SKM-1 treated with dmso at 0.1 percent for 144 hours (cell line): ENCODE measurements around the gene EPB41L4B.
"Not testable (repeated sequence)": the region's sequence is repeated elsewhere in the genome, so short reads cannot be mapped to it uniquely, and the experiment has no call there.

Experiments
- DNase-seq: peaks from one replicate; lab custom pipeline; 2025; ENCODE audit not compliant: unreplicated experiment; lab: John Stamatoyannopoulos, UW

Gene EPB41L4B

GRCh38 chr9:109247228-109247627 lies 73.6 kb downstream of the EPB41L4B start:
- no peak for DNase-seq

- DNase-seq: no peak
Observed at GRCh38 chr9:109246533-109246932, 74.3 kb downstream of the EPB41L4B start.

DNA sequence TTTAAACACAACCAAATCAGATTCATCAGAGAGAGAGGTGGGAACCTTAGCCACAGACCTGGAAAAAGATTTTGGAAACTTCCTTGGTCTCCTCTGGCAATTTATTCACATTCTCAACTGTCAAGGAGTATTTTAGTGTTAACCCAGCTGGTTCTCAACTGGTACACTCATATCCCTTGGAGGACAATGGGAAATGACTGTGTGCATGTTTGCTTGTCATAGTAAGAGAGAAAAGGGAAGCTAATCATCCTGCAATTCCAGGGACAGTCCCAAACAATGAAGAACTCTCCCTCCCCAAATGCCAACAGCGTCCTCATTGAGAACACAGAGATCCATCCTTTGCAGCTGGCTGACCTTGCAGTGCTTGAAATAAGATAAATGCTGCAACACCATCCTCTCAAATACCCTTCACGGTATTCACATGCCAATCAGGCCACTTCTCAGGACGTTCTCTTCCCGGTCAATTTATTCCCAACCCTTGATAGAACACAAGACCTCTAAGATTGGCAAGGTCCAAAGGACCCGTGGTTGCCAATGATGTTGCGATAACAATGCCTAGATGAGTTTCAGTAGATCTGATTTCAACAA lies 75.5 kb downstream of the EPB41L4B start:
- no peak for DNase-seq

GRCh38 chr9:109244179-109245132 lies 76.4 kb downstream of the EPB41L4B start:
- DNase-seq: no peak

DNA sequence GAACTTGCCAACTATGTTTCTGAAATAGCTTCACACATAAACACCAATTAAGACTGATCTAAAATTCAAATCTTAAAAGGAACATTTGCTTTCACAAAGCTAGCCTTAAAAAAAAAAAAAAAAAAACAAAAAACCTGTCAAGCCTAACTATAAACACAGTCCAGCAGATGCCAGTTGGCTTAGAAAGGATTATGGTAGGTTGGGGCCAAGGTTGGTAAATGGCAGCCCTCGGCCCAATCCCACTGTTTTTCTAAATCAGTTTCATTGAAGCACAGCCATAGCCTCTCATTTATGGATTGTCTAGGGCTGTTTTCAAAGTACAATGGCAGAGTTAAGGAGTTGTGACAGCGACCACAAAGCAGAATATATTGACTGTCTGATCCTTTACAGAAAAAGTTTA lies 78.1 kb downstream of the EPB41L4B start:
- no peak for DNase-seq

DNA sequence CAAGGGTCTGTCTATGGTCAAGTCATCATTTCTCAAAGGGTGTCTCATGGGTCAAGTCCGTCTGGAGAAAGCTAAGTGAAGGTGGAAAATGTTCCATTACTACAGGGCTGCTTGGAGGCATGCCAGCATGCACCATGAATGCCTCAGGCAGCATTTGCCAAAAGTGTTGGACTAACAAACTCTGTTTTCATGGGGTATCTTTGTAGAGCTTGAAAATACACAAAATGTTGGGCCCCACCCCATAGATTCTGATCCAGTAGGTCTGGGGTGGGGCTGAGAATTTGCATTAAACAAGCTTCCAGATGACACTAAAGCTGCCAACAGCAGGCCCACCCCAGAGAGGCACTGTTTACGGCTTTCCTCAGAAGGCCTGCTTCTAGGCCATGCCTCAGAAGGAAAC lies 78.8 kb downstream of the EPB41L4B start:
- no peak for DNase-seq

- DNase-seq: no peak
Observed at GRCh38 chr9:109241207-109241606, 79.7 kb downstream of the EPB41L4B start.

- no peak for DNase-seq
Observed at GRCh38 chr9:109239240-109239639, 81.6 kb downstream of the EPB41L4B start.

- no peak for DNase-seq
Observed at GRCh38 chr9:109238655-109239054, 82.2 kb downstream of the EPB41L4B start.

DNA sequence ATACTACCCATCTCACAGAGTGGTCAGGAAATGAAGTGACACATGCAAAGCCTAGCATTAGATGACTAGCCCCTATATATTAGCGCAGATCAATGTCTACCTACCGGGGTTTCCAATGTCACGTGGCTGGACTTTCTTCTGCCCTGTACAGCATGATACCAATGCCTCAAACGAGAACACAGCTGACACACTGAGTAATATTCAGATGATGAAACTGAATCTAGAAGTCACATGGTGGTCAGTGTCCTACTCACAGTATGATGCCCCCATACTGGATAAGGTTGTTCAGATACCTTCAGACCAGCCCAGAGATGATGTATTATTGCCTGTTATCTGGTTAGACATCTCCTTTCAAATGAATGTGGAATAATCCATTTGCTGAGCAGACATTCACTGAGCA lies 82.7 kb downstream of the EPB41L4B start:
- DNase-seq: no peak

- DNase-seq: no peak
Observed at GRCh38 chr9:109232449-109233237, 88.2 kb downstream of the EPB41L4B start.

DNA sequence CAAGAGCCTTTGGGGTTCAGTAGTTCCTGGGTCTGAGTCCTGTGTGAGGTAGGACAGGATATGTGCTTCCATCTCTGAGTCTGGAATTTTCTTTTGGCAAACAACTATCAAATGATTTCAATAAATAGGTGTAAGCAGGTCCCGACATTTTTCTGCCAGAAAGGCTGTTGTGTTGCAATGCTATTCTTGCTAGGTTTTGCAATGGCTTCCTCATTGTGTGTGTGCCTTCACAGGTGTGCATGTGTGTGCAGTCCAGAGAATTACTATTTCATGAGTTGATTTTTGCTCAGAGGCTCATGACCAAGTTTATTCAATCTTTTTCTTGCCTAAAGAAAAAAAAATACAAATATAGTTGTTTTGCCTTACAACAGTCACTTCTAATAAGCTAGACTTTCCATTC lies 89.3 kb downstream of the EPB41L4B start:
- DNase-seq: no peak

GRCh38 chr9:109230277-109230676 lies 90.6 kb downstream of the EPB41L4B start:
- no peak for DNase-seq

DNA sequence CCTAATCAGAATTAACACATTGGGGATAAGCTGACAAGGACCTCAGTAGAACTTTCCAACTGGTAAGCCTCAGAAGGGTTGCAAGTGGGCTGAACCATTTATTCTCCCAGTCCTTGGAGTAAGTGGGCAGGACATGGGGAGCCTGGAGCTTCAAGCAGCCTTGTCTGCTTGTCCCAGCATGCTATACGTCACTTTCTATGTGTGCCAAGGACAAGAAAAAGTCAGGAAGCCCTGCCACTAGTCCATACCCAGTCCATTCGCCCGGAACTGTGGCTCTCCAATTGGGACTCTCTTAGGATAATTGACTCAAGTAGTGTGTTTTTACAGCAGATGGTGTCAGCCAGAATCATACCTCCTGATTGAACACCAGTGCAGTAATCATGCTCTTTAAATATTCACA lies 91.2 kb downstream of the EPB41L4B start:
- no peak for DNase-seq

- DNase-seq: no peak
Observed at GRCh38 chr9:109228093-109228642, 92.7 kb downstream of the EPB41L4B start.

- no peak for DNase-seq
Observed at GRCh38 chr9:109225629-109226028, 95.2 kb downstream of the EPB41L4B start.

- no peak for DNase-seq
Observed at GRCh38 chr9:109224751-109225150, 96.1 kb downstream of the EPB41L4B start.

DNA sequence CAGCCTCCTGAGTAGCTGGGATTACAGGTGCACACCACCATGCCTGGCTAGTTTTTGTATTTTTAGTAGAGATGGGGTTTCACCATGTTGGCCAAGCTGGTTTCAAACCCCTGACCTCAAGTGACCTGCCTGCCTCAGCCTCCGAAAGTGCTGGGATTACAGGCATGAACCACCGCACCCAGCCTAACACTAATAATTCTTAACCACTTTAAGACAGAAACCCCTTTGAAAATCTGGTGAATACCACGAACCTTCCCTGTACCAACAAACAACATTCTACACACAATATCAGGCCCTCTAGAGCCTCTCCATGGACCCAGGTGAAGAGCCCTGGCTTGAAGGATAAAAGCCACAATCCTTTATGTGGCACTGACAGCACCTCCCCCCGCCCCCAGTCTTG lies 102.6 kb downstream of the EPB41L4B start:
- not testable (repeated sequence) for DNase-seq

- DNase-seq: no peak
Observed at GRCh38 chr9:109214414-109214813, 106.4 kb downstream of the EPB41L4B start.

DNA sequence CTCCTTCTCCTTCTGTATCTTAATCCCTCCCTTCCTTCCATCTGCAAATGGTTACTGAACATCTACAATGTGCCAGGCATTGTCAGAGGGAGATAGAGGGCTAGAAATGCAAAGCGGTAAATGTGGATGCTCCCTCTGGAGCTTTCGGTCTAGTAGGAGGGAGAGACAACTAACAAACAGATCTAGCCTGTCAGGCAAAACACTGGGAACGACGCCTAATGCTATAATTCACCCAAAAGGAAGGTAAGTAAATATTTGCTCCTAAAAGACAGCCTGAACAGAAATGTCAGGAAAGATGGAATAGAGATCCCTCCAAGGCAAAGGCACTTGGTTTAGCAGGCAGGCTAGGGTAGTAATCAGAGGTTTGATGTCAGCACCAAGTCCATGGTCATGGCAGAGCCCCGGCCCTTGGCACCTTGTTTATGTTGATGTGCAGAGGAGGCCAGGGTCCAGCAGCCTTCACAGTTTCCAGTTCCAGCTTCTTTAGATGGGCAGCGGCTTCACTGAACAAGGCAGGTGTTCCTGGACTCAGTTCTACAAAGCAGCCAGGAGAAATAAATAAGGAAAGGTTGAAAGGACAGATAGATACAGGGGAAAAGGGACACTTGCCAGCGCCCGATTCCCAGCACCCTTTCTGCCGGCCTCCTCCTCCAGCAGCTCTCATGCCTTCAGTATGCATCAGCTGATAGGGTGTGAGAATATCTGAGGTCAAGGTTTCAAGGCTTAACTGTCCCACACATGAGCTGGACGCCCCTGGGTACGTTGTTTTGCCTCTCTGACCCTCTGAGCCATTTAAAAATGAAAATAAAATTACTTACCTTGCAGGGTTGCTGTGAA lies 107.4 kb downstream of the EPB41L4B start:
- no peak for DNase-seq
